ENCODE measurements around the gene METTL15.
"Not testable (repeated sequence)": the region's sequence is repeated elsewhere in the genome, so short reads cannot be mapped to it uniquely, and the experiment has no call there.

The METTL15 gene

GRCh38 chr11:28086569-28086968 is 21.6 kb upstream of the METTL15 start:
- no peak for DNase-seq (ENCODE audit: low read depth)

GRCh38 chr11:28087192-28087591 is 21.0 kb upstream of the METTL15 start:
- H3K4me3 ChIP-seq (ENCODE audit: low read depth, low read length); DNase-seq (ENCODE audit: low read depth): not testable (repeated sequence)

More at GRCh38 chr11:28086569-28086968, 21.6 kb upstream of the METTL15 start:
- no peak overlapping the region for H3K4me3 ChIP-seq (ENCODE audit: low read depth, low read length)
- TF ChIP-seq MAX (IDR thresholded peaks at IDR 0.05; ENCODE audit: low read depth, low read length) (no peak), MYC (IDR thresholded peaks at IDR 0.05; ENCODE audit: low read depth, low read length) (no peak), POLR2A (IDR thresholded peaks at IDR 0.05; ENCODE audit: extremely low read depth, insufficient read length) (no peak), CTCF (IDR thresholded peaks at IDR 0.05; ENCODE audit: low read depth, low read length) (no peak)

GRCh38 chr11:28087693-28088092 is 20.5 kb upstream of the METTL15 start:
- DNase-seq (ENCODE audit: low read depth) = not testable (repeated sequence)

GRCh38 chr11:28089378-28089777 is 18.8 kb upstream of the METTL15 start:
- TF ChIP-seq POLR2A (IDR thresholded peaks at IDR 0.05; ENCODE audit: extremely low read depth, insufficient read length) (no peak), MAX (IDR thresholded peaks at IDR 0.05; ENCODE audit: low read depth, low read length) (no peak), CTCF (IDR thresholded peaks at IDR 0.05; ENCODE audit: low read depth, low read length) (no peak), MYC (IDR thresholded peaks at IDR 0.05; ENCODE audit: low read depth, low read length) (no peak)
- no peak for DNase-seq (ENCODE audit: low read depth)

More at GRCh38 chr11:28087693-28088092, 20.5 kb upstream of the METTL15 start:
- not testable (repeated sequence) for H3K4me3 ChIP-seq (ENCODE audit: low read depth, low read length)

GRCh38 chr11:28090052-28090749 is 18.0 kb upstream of the METTL15 start:
- no peak overlapping the region for H3K4me3 ChIP-seq (ENCODE audit: low read depth, low read length)
- TF ChIP-seq CTCF (IDR thresholded peaks at IDR 0.05; ENCODE audit: low read depth, low read length) (no peak), MYC (IDR thresholded peaks at IDR 0.05; ENCODE audit: low read depth, low read length) (no peak), POLR2A (IDR thresholded peaks at IDR 0.05; ENCODE audit: extremely low read depth, insufficient read length) (no peak), MAX (IDR thresholded peaks at IDR 0.05; ENCODE audit: low read depth, low read length) (no peak)
- no peak for DNase-seq (ENCODE audit: low read depth)

More at GRCh38 chr11:28089378-28089777, 18.8 kb upstream of the METTL15 start:
- no peak overlapping the region for H3K4me3 ChIP-seq (ENCODE audit: low read depth, low read length)

- TF ChIP-seq CTCF (IDR thresholded peaks at IDR 0.05; ENCODE audit: low read depth, low read length) = no peak
- no peak for TF ChIP-seq MAX (IDR thresholded peaks at IDR 0.05; ENCODE audit: low read depth, low read length)
- no peak for TF ChIP-seq MYC (IDR thresholded peaks at IDR 0.05; ENCODE audit: low read depth, low read length)
- no peak for TF ChIP-seq POLR2A (IDR thresholded peaks at IDR 0.05; ENCODE audit: extremely low read depth, insufficient read length)
- H3K4me3 ChIP-seq (ENCODE audit: low read depth, low read length) = no peak overlapping the region
- no peak for DNase-seq (ENCODE audit: low read depth)
Observed at GRCh38 chr11:28092786-28093185, 15.4 kb upstream of the METTL15 start.

- DNase-seq (ENCODE audit: low read depth) = no peak
- TF ChIP-seq POLR2A (IDR thresholded peaks at IDR 0.05; ENCODE audit: extremely low read depth, insufficient read length) (no peak), MAX (IDR thresholded peaks at IDR 0.05; ENCODE audit: low read depth, low read length) (no peak), CTCF (IDR thresholded peaks at IDR 0.05; ENCODE audit: low read depth, low read length) (no peak), MYC (IDR thresholded peaks at IDR 0.05; ENCODE audit: low read depth, low read length) (no peak)
- no peak overlapping the region for H3K4me3 ChIP-seq (ENCODE audit: low read depth, low read length)
Observed at GRCh38 chr11:28098257-28098656, 9.9 kb upstream of the METTL15 start.
